Measurements from ENCODE around the gene NDUFS3.

The NDUFS3 gene

DNA sequence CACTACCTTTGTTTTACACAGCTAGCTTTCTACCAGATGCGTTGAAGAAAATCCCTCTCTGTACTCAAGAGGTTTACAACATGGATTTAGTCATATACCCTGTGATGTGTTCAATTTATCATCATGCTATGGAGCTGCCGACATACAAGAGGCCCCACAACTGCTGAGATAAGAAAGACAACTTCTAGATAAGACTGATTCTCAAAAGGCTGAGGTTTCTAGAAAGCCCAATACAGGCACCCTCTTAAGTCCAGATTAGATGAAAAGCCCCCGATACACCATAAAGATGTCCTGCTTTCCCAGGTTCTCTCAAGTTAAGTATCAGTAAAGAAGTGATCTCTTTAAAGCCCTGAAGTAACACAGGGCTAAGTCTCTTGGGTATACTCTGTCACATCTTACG, 49.2 kb downstream of the NDUFS3 start:
- in situ Hi-C loops (cut with MboI; ENCODE audit: low sequenced_read_pairs) = no loop called here

DNA sequence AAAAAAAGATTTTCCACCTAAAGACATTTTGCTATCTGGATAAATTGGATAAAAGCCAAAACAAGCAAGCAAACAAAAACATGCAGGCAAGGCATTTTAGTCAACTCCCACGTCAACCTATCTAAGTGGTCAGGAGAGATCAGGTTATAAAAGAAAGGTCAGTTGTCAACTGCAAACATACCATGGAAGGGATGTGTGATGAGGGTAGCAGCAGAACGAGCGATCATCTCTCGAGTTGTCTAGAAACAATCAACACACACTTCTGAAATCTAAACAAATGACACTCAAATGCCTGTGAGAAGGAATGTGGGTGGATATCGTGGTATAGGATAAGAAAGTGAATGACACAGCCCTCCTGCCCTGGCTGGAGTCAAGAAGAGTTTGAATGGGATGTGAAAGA, 52.6 kb downstream of the NDUFS3 start:
- in situ Hi-C loops (cut with MboI; ENCODE audit: low sequenced_read_pairs) = no loop called here

All from hTERT RPE-1 (cell line).